Measurements from ENCODE around the gene ACSF2.

Gene ACSF2

GRCh38 chr17:50479522-50480141, 53.6 kb downstream of the ACSF2 start:
- peak; percentile 84 to 86 (median 86) for DNase-seq

- no peak for DNase-seq
Measured at GRCh38 chr17:50480142-50480764, 54.2 kb downstream of the ACSF2 start.

- DNase-seq, result peak; percentile 38 to 66 (median 54)
Measured at GRCh38 chr17:50480854-50481490, 55.0 kb downstream of the ACSF2 start.

DNA sequence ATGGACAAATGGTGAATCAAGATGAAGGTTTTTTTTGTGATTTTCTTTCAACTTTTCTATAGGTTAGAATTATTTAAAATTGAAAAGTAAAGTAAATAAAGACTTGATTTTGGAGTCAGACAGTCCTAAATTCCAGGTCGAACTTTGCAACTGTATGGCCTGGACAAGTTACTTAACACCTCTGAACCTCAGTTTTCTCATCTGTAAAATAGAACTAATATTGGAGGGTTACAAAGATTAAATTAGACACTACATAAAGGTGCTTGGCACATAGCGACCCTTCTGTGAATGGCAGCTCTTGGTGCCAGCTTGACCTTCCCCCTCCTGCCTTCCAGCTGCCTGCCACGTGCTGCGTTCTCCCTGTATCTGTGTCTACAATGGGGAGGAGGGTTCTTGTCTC, 55.6 kb downstream of the ACSF2 start:
- no peak for DNase-seq

DNA sequence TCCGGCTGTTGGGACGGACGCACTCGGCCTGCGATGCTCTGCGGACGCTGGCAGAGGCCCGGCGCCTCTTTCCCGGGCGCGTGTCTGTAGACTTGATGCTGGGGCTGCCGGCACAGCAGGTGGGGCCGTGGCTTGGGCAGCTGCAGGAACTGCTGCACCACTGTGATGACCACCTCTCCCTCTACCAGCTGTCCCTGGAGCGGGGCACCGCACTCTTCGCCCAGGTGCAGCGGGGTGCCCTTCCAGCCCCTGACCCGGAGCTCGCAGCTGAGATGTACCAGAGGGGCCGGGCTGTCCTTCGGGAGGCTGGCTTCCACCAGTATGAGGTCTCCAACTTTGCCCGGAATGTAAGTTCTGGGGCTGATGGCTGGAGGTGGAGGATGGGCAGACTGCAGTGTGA, 56.1 kb downstream of the ACSF2 start:
- no peak for DNase-seq

- peak; percentile 93 to 95 (median 94) for DNase-seq
Measured at GRCh38 chr17:50482516-50482915, 56.5 kb downstream of the ACSF2 start.

GRCh38 chr17:50483266-50483665, 57.2 kb downstream of the ACSF2 start:
- no peak for DNase-seq

- DNase-seq, result no peak
Measured at GRCh38 chr17:50484386-50485155, 58.6 kb downstream of the ACSF2 start.

- DNase-seq, result no peak
Measured at GRCh38 chr17:50487213-50488096, 61.4 kb downstream of the ACSF2 start.

GRCh38 chr17:50488880-50489279, 62.9 kb downstream of the ACSF2 start:
- no peak for DNase-seq

DNA sequence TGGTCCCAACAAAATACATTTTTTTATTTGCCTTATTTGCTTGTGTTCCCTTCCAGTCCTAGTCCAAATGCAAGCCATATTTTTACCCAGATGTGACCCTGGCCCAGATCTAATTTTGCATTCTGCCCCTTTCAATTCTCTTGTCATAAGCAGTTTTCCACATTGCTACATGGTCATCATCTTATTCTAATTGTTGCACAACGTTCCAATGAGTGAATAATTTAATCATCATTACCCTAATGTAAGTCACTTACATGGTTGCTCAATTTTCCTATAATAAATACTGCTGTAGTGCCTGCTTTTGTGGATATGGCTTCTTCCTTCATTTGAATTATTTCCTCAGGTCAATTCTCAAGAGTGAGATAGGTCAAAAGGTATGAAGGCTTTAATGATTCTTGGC, 65.5 kb downstream of the ACSF2 start:
- peak in 2 of 3 donors; percentile 22 to 47 for DNase-seq

DNA sequence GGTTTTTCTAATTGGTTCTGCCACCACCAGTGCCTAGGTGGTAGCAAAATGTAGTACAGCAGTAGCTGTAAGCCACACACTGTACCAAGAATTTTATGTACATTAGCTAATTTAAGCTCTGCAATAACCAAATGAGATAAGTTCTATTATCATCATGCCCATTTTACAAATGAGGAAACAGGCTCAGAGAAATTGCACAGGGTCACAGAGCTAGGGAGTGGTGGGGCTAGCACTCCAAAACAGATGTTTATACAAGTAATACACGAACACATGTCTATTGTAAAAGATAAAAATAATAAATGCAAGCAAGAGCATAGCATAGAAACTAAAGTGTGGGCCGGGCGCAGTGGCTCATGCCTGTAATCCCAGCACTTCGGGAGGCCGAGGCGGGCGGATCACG, 66.2 kb downstream of the ACSF2 start:
- DNase-seq, result no peak

DNA sequence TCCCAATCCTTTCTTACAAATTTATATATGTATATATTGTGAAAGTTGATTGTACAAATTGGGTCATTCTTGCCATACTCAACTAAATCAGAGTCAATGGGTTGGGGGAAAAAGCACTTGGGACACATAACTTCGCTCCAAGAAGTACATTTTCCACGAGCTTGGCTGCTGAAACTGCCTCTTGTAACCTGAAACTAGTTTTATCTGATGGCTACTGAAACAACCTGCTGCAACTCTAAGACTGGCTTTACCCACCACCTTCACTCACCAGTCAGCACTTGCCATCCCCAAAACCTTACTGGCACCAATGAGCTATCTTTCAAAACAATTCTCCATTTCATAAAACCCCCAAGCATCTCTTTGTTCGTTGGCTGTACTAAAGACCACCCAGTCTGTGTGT, 67.7 kb downstream of the ACSF2 start:
- DNase-seq, result no peak

- DNase-seq, result no peak
Measured at GRCh38 chr17:50495217-50495823, 69.3 kb downstream of the ACSF2 start.

- DNase-seq, result no peak
Measured at GRCh38 chr17:50495918-50496317, 69.9 kb downstream of the ACSF2 start.

- DNase-seq, result no peak
Measured at GRCh38 chr17:50498021-50498874, 72.2 kb downstream of the ACSF2 start.

DNA sequence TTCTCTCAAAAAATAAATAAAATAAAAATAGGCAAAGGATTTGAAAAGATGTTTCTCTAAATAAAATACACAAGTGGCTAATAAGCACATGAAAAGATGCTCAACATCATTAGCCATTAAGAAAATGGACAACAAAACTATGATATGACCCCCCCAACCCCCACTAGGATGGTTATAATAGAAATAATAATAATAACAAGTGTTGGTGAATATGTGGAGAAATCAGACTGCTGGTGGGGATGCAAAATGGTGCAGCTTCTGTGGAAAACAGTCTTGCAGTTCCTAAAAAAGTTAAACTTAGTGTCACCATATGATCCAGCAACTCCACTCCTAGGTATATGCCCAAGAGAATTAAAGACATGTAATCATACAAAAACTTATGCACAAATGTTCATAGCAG, 73.3 kb downstream of the ACSF2 start:
- DNase-seq, result no peak

GRCh38 chr17:50499721-50500120, 73.7 kb downstream of the ACSF2 start:
- no peak for DNase-seq

DNA sequence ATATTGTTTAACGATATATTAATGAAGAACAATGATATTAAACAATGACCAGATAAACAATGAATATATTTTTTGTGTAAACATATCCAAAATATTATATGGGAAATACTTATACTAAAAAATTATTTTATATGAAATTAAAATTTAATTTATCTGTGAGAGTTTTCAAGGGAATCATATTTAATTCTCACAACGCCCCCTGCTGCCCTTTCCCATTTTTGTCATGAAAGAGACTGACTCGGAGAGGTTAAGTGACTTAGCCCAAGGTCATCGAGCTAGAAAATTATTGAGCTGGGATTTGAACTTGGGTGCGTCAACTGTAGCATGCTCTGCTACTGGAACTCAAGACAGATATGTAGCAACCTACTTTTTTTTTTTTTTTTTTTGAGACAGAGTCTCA, 75.0 kb downstream of the ACSF2 start:
- peak; percentile 52 to 64 (median 63) for DNase-seq

DNA sequence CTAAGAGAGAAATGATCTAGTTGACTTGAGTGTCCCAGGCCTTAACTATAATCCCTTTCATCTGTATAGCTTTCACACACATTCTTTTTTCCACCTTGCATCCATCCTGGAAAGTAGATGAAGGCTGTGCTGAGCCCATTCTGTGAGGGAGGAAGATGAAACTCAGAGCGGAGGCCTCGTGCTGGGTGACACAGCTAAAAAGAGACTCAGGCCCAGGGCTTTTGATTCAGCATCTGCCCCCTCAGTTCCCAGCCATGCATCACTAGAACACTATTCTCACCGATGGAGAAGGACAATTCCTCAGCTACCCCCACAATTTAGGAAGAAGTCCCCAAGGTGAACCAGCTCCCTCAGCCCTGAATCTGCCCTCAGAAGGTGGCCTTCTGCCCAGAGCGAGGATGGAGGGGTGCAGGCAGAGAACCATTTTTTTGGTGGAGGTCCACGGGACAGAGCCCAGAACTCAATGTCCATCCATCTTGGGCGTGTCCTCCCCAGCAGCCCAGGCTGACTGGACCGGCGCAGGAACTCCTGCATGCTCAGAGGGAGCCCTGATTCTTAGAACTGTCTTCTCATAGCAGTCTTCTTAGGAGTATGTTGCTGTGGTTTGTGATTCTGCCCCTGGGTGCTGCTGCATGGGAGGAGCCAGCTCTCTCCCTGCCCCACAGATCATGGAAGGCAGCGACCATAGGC, 76.4 kb downstream of the ACSF2 start:
- DNase-seq, result no peak
